ENCODE data around the gene C1RL. TPM values are rescaled to one million over a fixed set of nuclear protein-coding genes. Genes with fewer than 3 reads are reported as not detected.

The C1RL gene
- total and polyA plus RNA-seq, 2 donors (not counting 1 experiment from before 2014, with no cell fraction given), result 13.5 to 24.9 TPM

- Histone ChIP-seq H3K36me3 (replicated peaks in 1 of 2; ENCODE audit: control extremely low read depth in 1 of 2, control insufficient read depth in 1 of 2, extremely low read depth in 1 of 2, insufficient read depth in 2 of 2, low read length in 1 of 2) (no peaks in the 10 kb centered on the region), H2AFZ (ENCODE audit: insufficient read depth, low read depth, low read length, poor library complexity, severe bottlenecking) (peak within 1 kb of the TSS; percentile 88), H3K4me1 (ENCODE audit: control insufficient read depth in 2 of 2, insufficient read depth in 2 of 2, low read length in 2 of 2) (peaks cover 16 to 26% of the 10 kb centered on the region in 2 donors), H4K20me1 (ENCODE audit: control insufficient read depth, insufficient read depth, low read length, poor library complexity, severe bottlenecking) (no peaks in the 10 kb centered on the region), H3K4me2 (replicated peaks; ENCODE audit: low read depth, low read length, poor library complexity, severe bottlenecking) (peak within 1 kb of the TSS; percentile 99), H3K9me3 (ENCODE audit: control extremely low read depth in 1 of 3, control insufficient read depth in 2 of 3, insufficient read depth in 1 of 3, low read length in 2 of 3) (no peaks in the 10 kb centered on the region), H3K9ac (ENCODE audit: low read length) (peak within 1 kb of the TSS; percentile 92), H3K27ac (ENCODE audit: low read length in 2 of 2) (peak within 1 kb of the TSS; percentile 10 to 54), H3K4me3 (ENCODE audit: control extremely low read depth in 1 of 5, extremely low read depth in 1 of 5, insufficient read depth in 1 of 5, low read depth in 2 of 5, low read length in 4 of 5) (peak within 1 kb of the TSS; percentile 53 to 92 (median 75)), H3K27me3 (replicated peaks in 1 of 4; ENCODE audit: control extremely low read depth in 1 of 4, control insufficient read depth in 3 of 4, insufficient read depth in 4 of 4, low read length in 3 of 4) (no peaks in the 10 kb centered on the region), H3K79me2 (ENCODE audit: control insufficient read depth, insufficient read depth, low read length) (no peaks in the 10 kb centered on the region)
- POLR2A ChIA-PET, result interaction anchor here (0.6 to 0.9 kb wide), 3 partner anchors 9 to 543 kb away, joined by 3 read pairs; no protein-coding TSS in a partner anchor
- no peak for TF ChIP-seq EZH2 (IDR thresholded peaks at IDR 0.05; ENCODE audit: borderline replicate concordance, insufficient read depth, low read depth, low read length, poor library complexity, severe bottlenecking)
- TF ChIP-seq CTCF (IDR thresholded peaks at IDR 0.05), result no peak
- CTCF ChIA-PET, result interaction anchor here (1.3 to 1.9 kb wide), 2 partner anchors 10 to 21 kb away, joined by 3 to 5 read pairs; partner anchors contain the start of gene C1RL
- Mint-ChIP-seq H3K4me1 (peaks cover 30% of the 10 kb centered on the region), H3K27me3 (no peaks in the 10 kb centered on the region), H3K4me3 (peak within 1 kb of the TSS; percentile 98), H3K27ac (peak within 1 kb of the TSS; percentile 87), H3K9me3 (ENCODE audit: insufficient read depth) (no peaks in the 10 kb centered on the region)
- under 1% methylated on average over 24 of the region's 40 CpGs for WGBS (ENCODE audit: insufficient coverage)
- peak; percentile 91 for DNase-seq
- intact Hi-C loops (cut with micrococcal nuclease), result loop anchor here (1.0 to 2.0 kb wide), 5 partner anchors 17 to 897 kb away; partner anchors contain the start of genes LPCAT3, PEX5 and SPSB2
- peak; percentile 90 for ATAC-seq (ENCODE audit: low read depth)
Observed at GRCh38 chr12:7129872-7130691, 21.1 kb upstream of the C1RL start, which contains the start of gene CLSTN3. CLSTN3 (plus strand) TSS chr12:7130371; CDS start chr12:7130649, 278 bp downstream.

All from B cell (primary cell).